Panc1 (cell line): Measurements from ENCODE around the gene CROCC. TPM values are rescaled to one million over a fixed set of nuclear protein-coding genes. Genes with fewer than 3 reads are reported as not detected.
A peak's percentile ranks its signal among the peaks of the same experiment; 100 is the strongest.

Experiments used
- ATAC-seq: fragments of 200-7000 bp; cut with Tn5 transposase; 2 replicates; pipeline ENCODE4 v1.9.1; 2020; ENCODE audit warnings: mild to moderate bottlenecking, moderate library complexity
- BruUV-seq: library from RNA; stranded (reverse); fragments of 400-500 nt; replicated peaks from 2 replicates; lab custom pipeline; 2021; lab: Mats Ljungman, UMichigan
- CTCF ChIA-PET: fragments of 300-600 bp; sonication (Branson Sonifier 250); formaldehyde crosslinking; loops from one replicate; lab custom pipeline; 2022; ENCODE audit warnings: antibody characterized with exemption; lab: Charles Lee
- POLR2A ChIA-PET: fragments of 300-600 bp; sonication (Branson Sonifier 250); formaldehyde crosslinking; loops from one replicate; lab custom pipeline; 2022; ENCODE audit warnings: antibody characterized with exemption; lab: Charles Lee
- DNase-seq: peaks from one replicate; pipeline ENCODE4 v3.0.0-alpha.2; 2010; ENCODE audit warnings: low read depth, low spot score
- H3K27ac ChIP-seq: 2 replicates; pipeline ENCODE4 v1.5.1; 2011; ENCODE audit warnings: mild to moderate bottlenecking, low read length, inconsistent platforms
- H3K27me3 ChIP-seq: fragments of 200-500 bp; sonication (Bioruptor generic); 2 replicates; pipeline ENCODE4 v1.6.0; 2014; ENCODE audit warnings: low read length, inconsistent platforms; ENCODE audit not compliant: control insufficient read depth, insufficient read depth
- H3K36me3 ChIP-seq: fragments of 200-500 bp; sonication (Bioruptor generic); 2 replicates; pipeline ENCODE4 v1.5.1; 2014; ENCODE audit warnings: inconsistent platforms, mild to moderate bottlenecking, low read length, moderate library complexity; ENCODE audit not compliant: control insufficient read depth, insufficient read depth
- H3K4me1 ChIP-seq: 2 replicates; pipeline ENCODE4 v1.5.1; 2011; ENCODE audit warnings: inconsistent platforms, mild to moderate bottlenecking, low read length, moderate library complexity; ENCODE audit not compliant: control insufficient read depth, insufficient read depth
- H3K4me3 ChIP-seq, 2 experiments: 2 replicates each; pipeline ENCODE4 v1.5.1; 2011 to 2012; ENCODE audit warnings: low read depth in 2 of 2, low read length in 2 of 2, mild to moderate bottlenecking in 2 of 2, inconsistent platforms in 1 of 2, moderate library complexity in 1 of 2
- H3K9me3 ChIP-seq: fragments of 200-500 bp; sonication (Bioruptor generic); 2 replicates; pipeline ENCODE4 v1.5.1; 2014; ENCODE audit warnings: low read depth, mild to moderate bottlenecking, inconsistent platforms, low read length, moderate library complexity; ENCODE audit not compliant: control insufficient read depth, insufficient read depth
- POLR2AphosphoS5 ChIP-seq: IDR thresholded peaks from 2 replicates; pipeline ENCODE4 v1.6.1; 2012; ENCODE audit warnings: mild to moderate bottlenecking, low read depth, low read length, moderate library complexity
- REST ChIP-seq, 2 experiments: IDR thresholded peaks; 2 replicates each; pipeline ENCODE4 v1.6.1; 2011 to 2012; ENCODE audit warnings: low read depth in 2 of 2, control low read depth in 1 of 2, low read length in 1 of 2, mild to moderate bottlenecking in 1 of 2, moderate library complexity in 1 of 2; ENCODE audit not compliant: insufficient read depth in 1 of 2
- SIN3A ChIP-seq: IDR thresholded peaks from 2 replicates; pipeline ENCODE4 v1.6.1; 2012; ENCODE audit warnings: low read depth, mild to moderate bottlenecking, low read length, moderate library complexity, borderline replicate concordance; ENCODE audit not compliant: insufficient read depth
- TCF7L2 ChIP-seq: IDR thresholded peaks from 2 replicates; pipeline ENCODE4 v1.6.1; 2011; ENCODE audit warnings: mild to moderate bottlenecking, low read depth, low read length, inconsistent platforms
- in situ Hi-C: cut with HindIII; loops from 2 replicates; pipeline ENCODE4 v1.10.0; 2016; ENCODE audit warnings: low sequenced_read_pairs, low pct_unique_long_range_greater_than_20kb
- intact Hi-C: fragments of 100-400 bp; cut with micrococcal nuclease; formaldehyde crosslinking; loops from one replicate; pipeline ENCODE4 v1.10.0; 2022; ENCODE audit not compliant: unreplicated experiment
- total RNA-seq: library from RNA; stranded (reverse); gene quantifications from one replicate; pipeline ENCODE4 v1.2.1, GENCODE V29; 2021; ENCODE audit not compliant: unreplicated experiment
- TF ChIP-seq, protein P1 (sequence below): fragments of 450-650 bp; IDR thresholded peaks from 2 replicates; pipeline ENCODE4 v1.5.1; 2017; ENCODE audit warnings: mild to moderate bottlenecking

The CROCC gene
- total RNA-seq, 1 experiment from 2014 or later = 13.6 TPM

- Histone ChIP-seq H3K9me3 (no peaks in the 10 kb centered on the region), H3K36me3 (no peaks in the 10 kb centered on the region), H3K27me3 (no peaks in the 10 kb centered on the region), H3K27ac (no peak overlapping the region), H3K4me1 (peaks cover 2% of the 10 kb centered on the region; the same call in 1 of the 2 replicates), H3K4me3 (no peak overlapping the region)
- intact Hi-C loops = no loop called here
- TF ChIP-seq SIN3A (no peak), POLR2AphosphoS5 (no peak), TCF7L2 (no peak), REST (IDR thresholded peaks at IDR 0.05; ENCODE audit: insufficient read depth in 1 of 2, low read depth in 2 of 2, low read length in 1 of 2) (no peak)
- TF ChIP-seq, protein P1, sequence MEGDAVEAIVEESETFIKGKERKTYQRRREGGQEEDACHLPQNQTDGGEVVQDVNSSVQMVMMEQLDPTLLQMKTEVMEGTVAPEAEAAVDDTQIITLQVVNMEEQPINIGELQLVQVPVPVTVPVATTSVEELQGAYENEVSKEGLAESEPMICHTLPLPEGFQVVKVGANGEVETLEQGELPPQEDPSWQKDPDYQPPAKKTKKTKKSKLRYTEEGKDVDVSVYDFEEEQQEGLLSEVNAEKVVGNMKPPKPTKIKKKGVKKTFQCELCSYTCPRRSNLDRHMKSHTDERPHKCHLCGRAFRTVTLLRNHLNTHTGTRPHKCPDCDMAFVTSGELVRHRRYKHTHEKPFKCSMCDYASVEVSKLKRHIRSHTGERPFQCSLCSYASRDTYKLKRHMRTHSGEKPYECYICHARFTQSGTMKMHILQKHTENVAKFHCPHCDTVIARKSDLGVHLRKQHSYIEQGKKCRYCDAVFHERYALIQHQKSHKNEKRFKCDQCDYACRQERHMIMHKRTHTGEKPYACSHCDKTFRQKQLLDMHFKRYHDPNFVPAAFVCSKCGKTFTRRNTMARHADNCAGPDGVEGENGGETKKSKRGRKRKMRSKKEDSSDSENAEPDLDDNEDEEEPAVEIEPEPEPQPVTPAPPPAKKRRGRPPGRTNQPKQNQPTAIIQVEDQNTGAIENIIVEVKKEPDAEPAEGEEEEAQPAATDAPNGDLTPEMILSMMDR = no peak; the same call in 1 of the 2 replicates
- ATAC-seq (peak; percentile 82), DNase-seq (no peak)
- in situ Hi-C loops = no loop called here
- no TSS peak for BruUV-seq
- ChIA-PET POLR2A (no interaction called here), CTCF (no interaction called here)
Observed at GRCh38 chr1:17004466-17005364, 83.0 kb downstream of the CROCC start.

DNA sequence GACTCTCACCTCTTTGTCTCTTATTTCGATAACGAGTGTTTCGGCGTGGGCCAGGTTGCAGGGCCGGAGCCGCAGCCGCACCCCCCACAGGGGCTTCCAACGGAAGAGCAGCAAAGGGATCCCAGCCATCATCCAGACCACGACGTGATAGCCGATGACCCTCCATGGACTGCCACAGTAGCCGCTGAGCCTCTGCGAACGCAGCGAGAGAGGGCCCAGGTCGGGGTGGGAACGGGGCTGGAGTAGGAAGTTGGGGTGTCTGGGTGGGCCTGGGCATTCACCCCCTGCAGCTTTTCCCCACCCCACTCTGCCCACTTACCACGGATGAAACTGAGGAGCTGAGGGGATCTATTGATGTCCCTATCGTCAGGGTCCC lies 83.6 kb downstream of the CROCC start:
- no peak overlapping the region for H3K27ac ChIP-seq
- in situ Hi-C loops (no loop called here), intact Hi-C loops (no loop called here)
- H3K4me3 ChIP-seq = no peak overlapping the region
- ChIA-PET POLR2A (no interaction called here), CTCF (no interaction called here)
- H3K4me1 ChIP-seq = peaks cover 6% of the 10 kb centered on the region; the same call in 1 of the 2 replicates
- BruUV-seq = no TSS peak
- no peak for TF ChIP-seq REST (IDR thresholded peaks at IDR 0.05; ENCODE audit: insufficient read depth in 1 of 2, low read depth in 2 of 2, low read length in 1 of 2)
- TF ChIP-seq TCF7L2 = no peak
- no peak for TF ChIP-seq SIN3A
- TF ChIP-seq, protein P1 = no peak
- no peak for TF ChIP-seq POLR2AphosphoS5
- ATAC-seq (no peak), DNase-seq (no peak)
- H3K9me3 ChIP-seq = no peaks in the 10 kb centered on the region
- H3K27me3 ChIP-seq = no peaks in the 10 kb centered on the region
- H3K36me3 ChIP-seq = no peaks in the 10 kb centered on the region
